Trophoblast cell (in vitro differentiated cells and primary cell): ENCODE data around the gene KIAA0930.

Source experiments
- DNase-seq, 2 donors: peaks; one replicate each; pipeline ENCODE4 v3.0.0-alpha.2; 2016
- H2AFZ ChIP-seq: 2 replicates; pipeline ENCODE4 v1.6.1; 2013; ENCODE audit warnings: low read length, moderate library complexity, mild to moderate bottlenecking; ENCODE audit not compliant: insufficient read depth, poor library complexity
- H2AK5ac ChIP-seq: 2 replicates; pipeline ENCODE4 v1.6.1; 2013; ENCODE audit warnings: mild to moderate bottlenecking, low read length
- H2BK120ac ChIP-seq: 2 replicates; pipeline ENCODE4 v1.6.1; 2013; ENCODE audit warnings: low read length, mild to moderate bottlenecking, moderate library complexity; ENCODE audit not compliant: insufficient read depth, poor library complexity
- H2BK12ac ChIP-seq: 2 replicates; pipeline ENCODE4 v1.6.1; 2013; ENCODE audit warnings: mild to moderate bottlenecking, low read length, moderate library complexity
- H2BK5ac ChIP-seq: 2 replicates; pipeline ENCODE4 v1.6.1; 2013; ENCODE audit warnings: low read length, low read depth, moderate library complexity, mild to moderate bottlenecking; ENCODE audit not compliant: poor library complexity
- H3K14ac ChIP-seq: 2 replicates; pipeline ENCODE4 v1.6.1; 2013; ENCODE audit warnings: mild to moderate bottlenecking, low read length
- H3K18ac ChIP-seq: 2 replicates; pipeline ENCODE4 v1.6.1; 2013; ENCODE audit warnings: mild to moderate bottlenecking, low read length
- H3K23ac ChIP-seq: 2 replicates; pipeline ENCODE4 v1.6.1; 2013; ENCODE audit warnings: low read length
- H3K27ac ChIP-seq: 2 replicates; pipeline ENCODE4 v1.5.1; 2013; ENCODE audit warnings: low read depth, mild to moderate bottlenecking, inconsistent platforms, low read length, moderate library complexity
- H3K27me3 ChIP-seq: 2 replicates; pipeline ENCODE4 v1.6.1; 2013; ENCODE audit warnings: inconsistent platforms, mild to moderate bottlenecking, low read length, moderate library complexity; ENCODE audit not compliant: insufficient read depth
- H3K36me3 ChIP-seq, 2 experiments: 1 replicate in 1 of 2; 2 replicates in 1 of 2; pipeline ENCODE4 v1.6.1; 2013; ENCODE audit warnings: low read length in 2 of 2, mild to moderate bottlenecking in 2 of 2, moderate library complexity in 1 of 2; ENCODE audit not compliant: insufficient read depth in 2 of 2, control insufficient read depth in 1 of 2
- H3K4ac ChIP-seq: 2 replicates; pipeline ENCODE4 v1.6.1; 2013; ENCODE audit warnings: low read depth, mild to moderate bottlenecking, low read length, moderate library complexity
- H3K4me1 ChIP-seq, 2 experiments: 1 replicate in 1 of 2; 2 replicates in 1 of 2; pipeline ENCODE4 v1.6.1; 2013; ENCODE audit warnings: low read length in 2 of 2, mild to moderate bottlenecking in 2 of 2, moderate library complexity in 1 of 2; ENCODE audit not compliant: insufficient read depth in 2 of 2, control insufficient read depth in 1 of 2
- H3K4me2 ChIP-seq: 2 replicates; pipeline ENCODE4 v1.6.1; 2013; ENCODE audit warnings: inconsistent platforms, mild to moderate bottlenecking, low read length, moderate library complexity
- H3K4me3 ChIP-seq: 2 replicates; pipeline ENCODE4 v1.5.1; 2013; ENCODE audit warnings: mild to moderate bottlenecking, low read depth, low read length, inconsistent platforms
- H3K79me1 ChIP-seq: one replicate; pipeline ENCODE4 v1.6.1; 2013; ENCODE audit warnings: low read length
- H3K79me2 ChIP-seq: 2 replicates; pipeline ENCODE4 v1.6.1; 2013; ENCODE audit warnings: low read length, mild to moderate bottlenecking; ENCODE audit not compliant: control insufficient read depth, insufficient read depth, poor library complexity
- H3K9ac ChIP-seq: 2 replicates; pipeline ENCODE4 v1.6.1; 2013; ENCODE audit warnings: mild to moderate bottlenecking, low read length
- H3K9me3 ChIP-seq: 2 replicates; pipeline ENCODE4 v1.6.1; 2013; ENCODE audit warnings: low read depth, mild to moderate bottlenecking, control low read depth, inconsistent platforms, low read length; ENCODE audit not compliant: insufficient read depth
- H4K12ac ChIP-seq: 2 replicates; pipeline ENCODE4 v1.6.1; 2013; ENCODE audit warnings: low read depth, mild to moderate bottlenecking, low read length, moderate library complexity
- H4K8ac ChIP-seq: 2 replicates; pipeline ENCODE4 v1.6.1; 2013; ENCODE audit warnings: low read depth, mild to moderate bottlenecking, low read length, moderate library complexity
- H4K91ac ChIP-seq: one replicate; pipeline ENCODE4 v1.6.1; 2013; ENCODE audit warnings: low read depth, mild to moderate bottlenecking, low read length, moderate library complexity
- WGBS: extraction: QIAGEN DNeasy Blood & Tissue Kit; methylation state at CpG from one replicate; pipeline ENCODE4 v1.1.7; 2013; ENCODE audit warnings: missing lambda C conversion rate; ENCODE audit not compliant: insufficient read length, insufficient coverage; ENCODE audit errors: extremely low coverage; 5-methylcytosine and 5-hydroxymethylcytosine counted together

Gene KIAA0930

GRCh38 chr22:45212306-45212709 is 28.4 kb downstream of the KIAA0930 start:
- H3K27me3 ChIP-seq, result no peaks in the 10 kb centered on the region
- H4K12ac ChIP-seq, result no peak overlapping the region
- H4K8ac ChIP-seq, result no peak overlapping the region
- H3K79me1 ChIP-seq, result peaks cover 6% of the 10 kb centered on the region
- H3K4me1 ChIP-seq, result peaks cover 28 to 31% of the 10 kb centered on the region in 2 experiments
- no peak overlapping the region for H3K18ac ChIP-seq
- H2BK5ac ChIP-seq, result no peak overlapping the region
- H3K23ac ChIP-seq, result no peak overlapping the region
- H3K79me2 ChIP-seq, result no peaks in the 10 kb centered on the region
- H2BK12ac ChIP-seq, result no peak overlapping the region
- no CpG with 5 or more reads among the region's 14 CpGs for WGBS
- no peaks in the 10 kb centered on the region for H3K9me3 ChIP-seq
- H4K91ac ChIP-seq, result no peak overlapping the region
- H3K4me3 ChIP-seq, result no peak overlapping the region
- no peak overlapping the region for H3K27ac ChIP-seq
- no peak overlapping the region for H2BK120ac ChIP-seq
- H3K4me2 ChIP-seq, result no peak overlapping the region
- no peak overlapping the region for H3K4ac ChIP-seq
- H3K9ac ChIP-seq, result no peak overlapping the region
- no peak overlapping the region for H2AK5ac ChIP-seq
- H3K36me3 ChIP-seq, result peaks cover 2 to 8% of the 10 kb centered on the region in 2 experiments
- peak; percentile 44 to 47 for DNase-seq
- no peak overlapping the region for H2AFZ ChIP-seq
- H3K14ac ChIP-seq, result no peak overlapping the region

- peaks cover 2 to 8% of the 10 kb centered on the region in 2 experiments for H3K36me3 ChIP-seq
- no peaks in the 10 kb centered on the region for H3K27me3 ChIP-seq
- H4K8ac ChIP-seq, result no peak overlapping the region
- WGBS, result no CpG with 5 or more reads among the region's 18 CpGs
- DNase-seq, result no peak
- no peak overlapping the region for H3K9ac ChIP-seq
- peaks cover 28 to 31% of the 10 kb centered on the region in 2 experiments for H3K4me1 ChIP-seq
- H2BK120ac ChIP-seq, result peak overlapping the region; percentile 17
- H2AK5ac ChIP-seq, result no peak overlapping the region
- H3K4me2 ChIP-seq, result no peak overlapping the region
- no peaks in the 10 kb centered on the region for H3K9me3 ChIP-seq
- H2AFZ ChIP-seq, result no peak overlapping the region
- no peaks in the 10 kb centered on the region for H3K79me2 ChIP-seq
- peaks cover 6% of the 10 kb centered on the region for H3K79me1 ChIP-seq
- peak overlapping the region; percentile 9 for H2BK12ac ChIP-seq
- H3K27ac ChIP-seq, result peak overlapping the region; percentile 3
- H3K4ac ChIP-seq, result no peak overlapping the region
- peak overlapping the region; percentile 23 for H3K14ac ChIP-seq
- no peak overlapping the region for H4K12ac ChIP-seq
- no peak overlapping the region for H3K4me3 ChIP-seq
- peak overlapping the region; percentile 32 for H4K91ac ChIP-seq
- H3K18ac ChIP-seq, result peak overlapping the region; percentile 28
- no peak overlapping the region for H2BK5ac ChIP-seq
- H3K23ac ChIP-seq, result no peak overlapping the region
These were observed 28.8 kb downstream of the KIAA0930 start for GRCh38 chr22:45211848-45212247.

- H3K4me1 ChIP-seq, result peaks cover 28 to 31% of the 10 kb centered on the region in 2 experiments
- no peak overlapping the region for H3K4ac ChIP-seq
- no peak for DNase-seq
- H2AFZ ChIP-seq, result no peak overlapping the region
- WGBS, result no CpG with 5 or more reads among the region's 8 CpGs
- no peak overlapping the region for H2BK120ac ChIP-seq
- no peak overlapping the region for H4K91ac ChIP-seq
- H3K79me1 ChIP-seq, result peaks cover 6% of the 10 kb centered on the region
- H3K36me3 ChIP-seq, result peaks cover 2 to 8% of the 10 kb centered on the region in 2 experiments
- H3K4me3 ChIP-seq, result no peak overlapping the region
- no peak overlapping the region for H3K4me2 ChIP-seq
- H3K23ac ChIP-seq, result no peak overlapping the region
- H3K9me3 ChIP-seq, result no peaks in the 10 kb centered on the region
- no peak overlapping the region for H3K9ac ChIP-seq
- H4K12ac ChIP-seq, result no peak overlapping the region
- H2BK12ac ChIP-seq, result no peak overlapping the region
- no peak overlapping the region for H2AK5ac ChIP-seq
- H3K14ac ChIP-seq, result no peak overlapping the region
- no peaks in the 10 kb centered on the region for H3K27me3 ChIP-seq
- no peaks in the 10 kb centered on the region for H3K79me2 ChIP-seq
- H2BK5ac ChIP-seq, result no peak overlapping the region
- no peak overlapping the region for H4K8ac ChIP-seq
- H3K18ac ChIP-seq, result no peak overlapping the region
- no peak overlapping the region for H3K27ac ChIP-seq
These were observed 29.3 kb downstream of the KIAA0930 start for GRCh38 chr22:45211435-45211834.

GRCh38 chr22:45210991-45211390 is 29.7 kb downstream of the KIAA0930 start:
- no peak overlapping the region for H3K23ac ChIP-seq
- H3K79me2 ChIP-seq, result no peaks in the 10 kb centered on the region
- no peak overlapping the region for H3K4me3 ChIP-seq
- H3K4me1 ChIP-seq, result peaks cover 28 to 31% of the 10 kb centered on the region in 2 experiments
- no peak overlapping the region for H2AFZ ChIP-seq
- no CpG with 5 or more reads among the region's 8 CpGs for WGBS
- no peak overlapping the region for H4K8ac ChIP-seq
- H2BK5ac ChIP-seq, result no peak overlapping the region
- H2AK5ac ChIP-seq, result no peak overlapping the region
- H2BK120ac ChIP-seq, result no peak overlapping the region
- H4K91ac ChIP-seq, result no peak overlapping the region
- H3K36me3 ChIP-seq, result peaks cover 2 to 8% of the 10 kb centered on the region in 2 experiments
- peaks cover 6% of the 10 kb centered on the region for H3K79me1 ChIP-seq
- DNase-seq, result no peak
- H3K27me3 ChIP-seq, result no peaks in the 10 kb centered on the region
- H4K12ac ChIP-seq, result no peak overlapping the region
- no peak overlapping the region for H2BK12ac ChIP-seq
- no peak overlapping the region for H3K4ac ChIP-seq
- H3K18ac ChIP-seq, result no peak overlapping the region
- no peak overlapping the region for H3K4me2 ChIP-seq
- no peak overlapping the region for H3K14ac ChIP-seq
- H3K27ac ChIP-seq, result no peak overlapping the region
- H3K9ac ChIP-seq, result no peak overlapping the region
- H3K9me3 ChIP-seq, result no peaks in the 10 kb centered on the region
